Measurements from ENCODE around the gene NT5C3B. TPM values are rescaled to one million over a fixed set of nuclear protein-coding genes. Genes with fewer than 3 reads are reported as not detected.
A peak's percentile ranks its signal among the peaks of the same experiment; 100 is the strongest.

NT5C3B gene
- total RNA-seq, 1 donor from 2014 or later, result 102 TPM

DNA sequence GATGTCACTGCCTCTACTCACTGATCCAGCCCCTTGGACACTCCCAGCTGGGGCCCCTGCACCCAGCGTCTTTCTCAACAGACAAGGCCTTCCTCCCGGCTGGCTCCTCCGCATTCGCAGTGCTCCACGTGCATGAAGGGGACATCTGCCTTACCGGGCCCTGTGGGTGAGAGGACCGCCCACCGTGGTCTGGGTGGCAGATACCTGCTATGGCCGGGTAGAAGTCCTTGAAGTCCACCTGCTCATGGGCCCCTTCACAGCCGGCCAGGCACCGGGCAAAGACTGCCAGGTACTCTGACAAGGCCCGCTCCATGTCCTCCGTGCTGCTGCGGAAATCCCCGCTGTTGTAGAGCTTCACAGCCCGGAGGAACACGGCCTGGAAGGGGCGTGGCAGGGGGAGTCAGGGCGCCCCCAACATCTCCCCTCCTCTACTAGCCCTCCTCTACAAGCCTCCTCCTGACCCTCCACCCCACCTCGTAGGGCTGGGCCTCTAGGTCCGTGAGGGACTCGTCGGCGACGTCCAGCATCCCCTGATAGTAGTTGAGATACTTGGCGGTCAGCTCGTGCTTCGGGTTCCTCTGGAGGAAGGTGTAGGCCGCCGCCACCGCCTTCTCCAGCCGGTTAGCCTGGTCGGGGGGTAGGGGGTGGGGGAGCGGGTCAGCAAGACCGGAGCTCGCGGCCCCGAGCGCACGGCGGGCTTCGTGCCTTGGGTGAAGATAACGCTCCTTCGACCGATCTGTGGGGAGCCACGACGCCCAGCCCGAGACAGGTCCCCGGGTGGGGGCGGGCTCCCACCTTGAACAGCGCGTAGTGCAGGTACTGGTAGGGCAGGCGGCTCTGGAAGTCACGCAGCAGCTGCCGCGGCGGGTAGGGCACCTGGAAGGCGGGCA lies 25.1 kb downstream of the NT5C3B start:
- peak; percentile 15 for DNase-seq

DNA sequence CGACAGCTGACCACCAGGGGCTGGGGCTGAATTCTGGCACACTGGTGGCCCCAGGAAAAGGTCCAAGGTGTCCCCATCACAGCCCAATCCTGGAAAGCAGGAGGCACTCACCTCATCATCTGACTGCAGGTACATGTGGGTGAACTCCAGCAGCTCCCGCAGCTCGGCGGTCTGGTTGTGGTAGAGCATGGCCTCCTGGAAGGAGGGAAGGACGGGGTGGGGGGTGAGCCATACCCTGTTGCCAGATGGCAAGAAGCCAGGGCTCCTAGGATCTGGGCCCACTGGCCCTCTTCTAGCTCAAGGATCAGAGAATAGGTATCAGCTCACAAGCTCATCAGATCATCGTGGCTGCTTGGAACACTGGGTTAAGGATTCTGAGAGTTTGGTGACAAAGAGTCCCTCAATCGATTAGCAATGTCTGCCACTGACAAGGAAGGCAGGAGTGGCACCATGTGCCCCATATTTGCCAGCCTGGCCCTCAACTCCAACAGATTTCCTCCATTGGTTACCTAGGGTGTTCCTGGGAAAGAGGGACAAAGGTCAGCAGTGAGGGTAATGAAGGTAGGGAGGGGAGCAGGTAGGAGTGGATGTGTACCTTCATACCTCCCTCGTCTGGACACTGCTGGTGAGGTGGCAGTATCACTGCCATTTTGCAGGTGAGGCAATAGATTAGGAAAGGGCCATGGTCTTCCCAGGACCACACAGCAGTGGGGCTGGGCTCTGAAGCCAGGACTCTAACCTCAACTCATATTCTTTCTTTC lies 29.2 kb downstream of the NT5C3B start:
- no peak for DNase-seq

DNA sequence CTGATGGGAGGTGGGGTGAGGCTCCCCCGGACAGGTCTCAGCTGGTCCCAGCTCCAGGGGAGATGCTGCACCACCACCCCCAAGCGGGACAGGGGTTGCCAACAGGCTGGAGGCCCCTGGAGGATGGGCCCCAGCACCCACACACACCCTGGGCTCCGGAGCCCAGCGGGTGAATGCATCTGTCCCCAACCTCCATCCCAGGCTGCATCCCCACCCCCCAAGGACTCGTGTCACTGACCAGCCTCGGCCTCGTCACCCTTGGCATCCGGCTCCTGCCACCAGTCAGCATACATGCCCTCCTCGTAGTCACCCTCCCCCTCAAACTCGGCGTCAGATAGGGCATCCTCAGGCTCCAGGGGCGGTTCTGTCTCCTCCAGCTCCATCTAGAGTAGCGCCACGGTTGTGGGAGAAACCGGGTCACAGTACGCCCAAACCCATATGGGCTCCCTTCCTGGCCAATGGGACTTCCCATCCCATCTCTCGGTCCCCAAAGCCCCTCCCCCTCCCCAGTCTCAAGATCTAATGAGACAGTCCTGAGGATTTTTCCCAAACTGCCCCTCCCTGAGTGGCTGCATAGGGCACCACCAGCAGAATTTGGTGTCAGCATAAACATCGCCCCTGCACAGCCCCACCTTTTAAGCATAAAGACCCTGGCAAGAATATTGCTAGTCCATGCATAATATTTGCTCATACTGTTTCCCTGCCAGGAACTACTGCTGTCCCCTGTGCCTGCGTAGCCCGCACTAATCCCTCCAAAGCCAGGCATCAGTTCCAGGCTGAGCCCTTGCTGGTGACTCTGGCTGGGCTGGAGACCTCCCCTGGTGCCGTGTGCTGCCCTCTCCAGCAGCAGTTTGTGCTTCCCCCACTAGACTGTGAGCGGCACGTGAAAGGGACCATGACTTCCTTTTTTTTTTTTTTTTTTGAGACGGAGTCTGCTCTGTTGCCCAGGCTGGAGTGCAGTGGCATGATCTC lies 32.7 kb downstream of the NT5C3B start:
- no peak for DNase-seq

DNA sequence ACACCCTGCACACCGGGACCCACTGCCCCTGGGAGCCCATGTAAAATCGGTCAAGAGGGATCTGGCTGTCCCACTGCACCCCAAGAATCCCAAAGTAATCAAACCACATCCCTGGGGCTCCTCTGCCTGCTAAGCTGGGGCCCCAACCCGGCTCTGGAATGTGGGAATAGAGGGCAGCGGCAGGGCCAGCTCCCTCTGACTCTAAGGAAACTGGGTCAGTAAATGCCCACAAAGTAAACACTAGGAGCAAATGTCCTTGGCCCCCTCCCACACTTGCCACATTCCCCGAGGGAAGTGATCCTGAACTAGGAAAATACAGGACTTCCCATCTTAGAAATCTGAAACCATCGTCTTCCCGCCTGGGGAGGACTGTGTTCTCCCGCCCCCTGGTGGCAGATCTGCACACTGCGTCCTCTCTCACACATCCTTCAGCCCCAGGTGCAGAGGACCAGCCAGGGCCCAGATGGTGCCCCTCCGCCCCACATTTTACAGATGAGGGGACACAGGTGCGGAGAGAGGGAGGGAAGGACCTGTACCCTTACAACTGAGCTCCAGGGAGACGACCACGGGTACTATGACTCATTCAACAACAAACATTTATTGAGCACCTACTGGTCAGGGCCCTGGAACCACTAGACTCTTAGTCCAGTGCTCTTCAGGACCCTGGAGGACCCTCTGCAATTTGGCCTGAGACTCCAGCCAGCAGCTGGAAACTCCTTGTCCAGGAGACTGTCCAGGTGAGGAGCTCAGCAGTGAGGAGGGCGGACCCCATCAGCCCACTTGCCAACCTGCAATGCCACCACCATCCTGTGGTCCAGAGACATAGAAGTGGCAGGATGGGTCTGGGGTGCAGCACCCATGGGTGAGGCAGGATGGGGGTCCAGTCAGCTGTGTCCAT lies 34.4 kb downstream of the NT5C3B start:
- DNase-seq, result peak; percentile 89

DNA sequence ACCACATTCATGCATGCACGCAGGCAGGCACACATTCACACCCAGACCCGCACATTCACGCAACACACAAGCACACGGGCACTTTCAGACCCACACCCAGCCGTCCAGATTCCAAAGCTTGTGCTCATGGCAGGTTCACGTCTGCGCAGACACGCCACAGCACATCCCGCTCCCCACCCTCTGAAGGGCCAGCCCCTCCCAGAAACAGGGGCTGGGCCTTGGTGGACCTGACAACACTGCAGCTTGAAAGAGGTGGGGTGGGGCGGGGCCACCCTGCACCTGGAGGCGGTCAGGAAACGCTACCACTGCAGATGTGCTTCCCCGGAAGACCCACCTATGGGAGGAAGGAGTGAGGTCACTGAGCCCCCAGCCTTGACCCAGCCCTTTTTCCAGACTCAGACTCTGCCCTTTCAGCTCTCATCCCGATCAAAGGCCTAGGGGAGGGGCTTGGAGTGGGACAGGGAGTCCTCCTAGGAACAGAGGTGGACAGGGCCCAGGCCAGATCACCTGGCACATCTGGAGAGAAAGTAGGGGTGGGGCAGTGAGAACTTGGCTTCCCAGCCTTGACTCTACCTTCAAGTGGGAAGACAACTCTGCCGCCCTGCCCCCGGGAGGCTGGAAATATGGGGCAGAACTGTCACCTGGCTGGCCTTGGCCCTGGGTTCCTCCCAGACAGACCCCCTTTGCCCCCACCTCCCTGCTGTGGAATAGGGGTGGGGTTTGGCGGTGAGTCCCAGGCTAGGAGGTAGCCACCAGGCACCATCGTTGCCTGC lies 35.2 kb downstream of the NT5C3B start:
- peak; percentile 28 for DNase-seq

DNA sequence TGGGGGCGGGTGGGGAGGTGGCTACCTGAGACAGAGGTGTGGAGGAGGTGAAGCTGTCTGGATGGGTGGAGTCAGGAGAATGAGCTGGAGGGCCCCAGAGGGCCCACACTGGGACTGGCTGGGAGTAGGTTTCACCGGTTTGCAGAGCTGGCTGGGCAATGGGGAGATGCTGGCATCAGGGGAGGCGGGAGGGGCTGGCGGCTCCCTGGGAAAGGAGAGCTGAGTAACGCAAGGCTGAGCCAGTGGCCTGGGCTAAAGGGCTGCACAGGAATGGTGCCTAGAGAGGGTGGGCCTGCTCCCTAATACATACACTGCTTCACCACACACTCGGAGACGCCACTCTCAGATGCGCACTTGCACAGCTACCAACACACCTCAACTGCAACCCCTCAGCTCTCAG lies 36.7 kb downstream of the NT5C3B start:
- DNase-seq, result no peak

DNA sequence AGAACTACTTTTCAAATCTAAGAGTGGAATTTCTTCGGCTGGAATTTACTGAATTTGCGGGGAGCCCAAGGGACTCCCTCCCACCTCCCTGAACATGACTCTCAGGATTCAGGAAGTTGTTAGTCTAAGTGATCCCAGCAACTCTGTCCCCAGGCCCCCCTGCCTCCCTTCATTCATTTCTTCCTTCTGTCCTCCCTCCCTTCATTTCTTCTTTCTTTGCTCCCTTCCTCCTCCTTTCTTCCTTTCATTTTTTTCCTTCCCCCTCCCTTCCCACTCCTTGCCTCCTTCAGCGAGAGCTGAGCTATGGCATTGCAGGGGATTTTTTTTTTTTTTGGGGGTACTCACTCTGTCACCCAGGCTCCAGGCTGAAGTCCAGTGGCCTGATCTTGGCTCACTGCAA lies 38.7 kb downstream of the NT5C3B start:
- no peak for DNase-seq

DNA sequence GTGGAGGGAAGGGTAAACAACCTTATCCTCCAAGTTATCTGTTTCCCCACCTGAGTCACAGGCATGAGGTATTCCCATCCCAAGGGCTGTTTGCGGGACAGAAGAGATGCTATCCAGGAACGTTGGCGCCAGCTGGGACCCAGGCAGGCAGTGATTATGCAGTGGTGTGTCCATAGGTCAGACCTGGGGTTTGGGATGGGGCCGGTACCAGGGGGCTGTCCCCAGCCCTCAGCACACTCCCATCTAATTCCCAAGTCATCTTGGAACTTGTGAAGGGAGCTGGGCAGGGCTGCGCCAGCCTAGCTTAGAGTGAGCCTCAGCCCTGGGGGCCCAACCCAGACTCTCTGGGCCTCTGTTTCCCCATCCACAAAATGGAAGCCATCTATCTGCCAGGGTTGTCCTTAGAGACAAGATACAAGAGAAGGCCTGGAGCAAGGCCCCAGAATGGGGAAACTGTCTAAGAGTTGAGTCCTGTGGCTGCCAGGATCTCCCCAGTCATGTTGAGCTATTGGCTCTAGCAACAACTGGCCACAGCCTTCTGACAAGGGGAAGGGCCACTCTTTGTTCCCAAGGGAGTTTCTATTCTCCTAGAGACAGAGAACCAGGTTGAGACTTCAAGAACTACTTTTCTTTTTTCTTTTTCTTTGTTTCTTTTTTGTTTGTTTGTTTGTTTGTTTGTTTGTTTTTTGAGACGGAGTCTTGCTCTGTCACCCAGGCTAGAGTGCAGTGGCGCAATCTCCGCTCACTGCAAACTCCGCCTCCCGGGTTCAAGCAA lies 39.7 kb downstream of the NT5C3B start:
- no peak for DNase-seq

DNA sequence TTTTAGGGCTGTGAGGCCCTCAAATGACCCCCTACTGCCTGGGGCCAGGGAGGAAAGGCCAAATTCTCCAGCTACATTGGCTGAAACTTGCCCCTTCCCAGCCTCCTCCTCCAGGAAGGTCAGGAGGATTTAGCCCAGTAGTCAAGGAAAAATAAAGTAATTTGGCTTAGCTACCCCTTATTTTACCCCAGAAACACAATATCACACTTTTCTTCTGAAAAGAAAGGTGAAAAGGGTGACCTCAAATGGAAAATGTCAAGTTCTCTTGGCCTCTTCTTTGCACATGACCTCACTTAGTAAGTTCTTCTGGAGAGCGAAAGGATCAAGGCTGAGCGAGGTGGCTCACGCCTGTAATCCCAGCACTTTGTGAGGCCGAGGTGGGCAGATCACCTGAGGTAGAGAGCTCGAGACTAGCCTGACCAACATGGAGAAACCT lies 41.5 kb downstream of the NT5C3B start:
- DNase-seq, result no peak

DNA sequence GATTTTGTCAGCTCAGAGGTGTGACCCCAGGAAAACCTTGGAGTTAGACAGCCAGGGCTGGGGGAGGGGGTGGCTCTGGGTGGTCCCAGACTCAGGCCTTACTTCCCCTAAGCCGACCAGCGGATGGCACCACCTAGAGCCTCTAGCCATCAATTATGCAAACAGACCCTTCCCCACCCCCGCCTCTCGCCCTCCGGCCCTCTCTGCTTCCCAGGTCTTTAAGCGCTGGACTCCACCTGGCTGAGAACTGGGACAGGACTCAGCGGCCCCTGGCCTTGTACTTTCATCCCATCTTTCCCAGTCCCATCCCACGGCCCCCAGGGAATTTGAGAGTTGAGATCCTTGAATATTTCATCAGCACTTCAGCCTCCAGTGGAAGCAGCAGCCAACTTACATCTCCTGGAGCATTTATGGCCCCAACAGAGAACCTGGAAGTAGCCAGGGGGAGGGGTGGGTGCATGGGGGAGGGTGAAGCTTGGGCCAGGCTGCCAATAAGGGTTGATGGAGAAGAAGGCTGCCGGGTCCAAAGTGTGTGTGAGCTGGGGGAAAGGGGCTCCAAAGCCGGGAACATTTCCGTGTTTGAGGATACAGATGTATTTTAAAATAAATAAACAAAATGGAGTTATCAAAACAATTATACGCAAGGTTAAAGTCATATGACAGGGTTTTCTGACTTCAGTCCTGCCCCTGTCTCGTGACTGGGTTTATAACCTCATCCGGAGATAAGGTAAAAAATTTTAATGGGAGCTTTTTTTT lies 42.1 kb downstream of the NT5C3B start:
- DNase-seq, result peak; percentile 56

DNA sequence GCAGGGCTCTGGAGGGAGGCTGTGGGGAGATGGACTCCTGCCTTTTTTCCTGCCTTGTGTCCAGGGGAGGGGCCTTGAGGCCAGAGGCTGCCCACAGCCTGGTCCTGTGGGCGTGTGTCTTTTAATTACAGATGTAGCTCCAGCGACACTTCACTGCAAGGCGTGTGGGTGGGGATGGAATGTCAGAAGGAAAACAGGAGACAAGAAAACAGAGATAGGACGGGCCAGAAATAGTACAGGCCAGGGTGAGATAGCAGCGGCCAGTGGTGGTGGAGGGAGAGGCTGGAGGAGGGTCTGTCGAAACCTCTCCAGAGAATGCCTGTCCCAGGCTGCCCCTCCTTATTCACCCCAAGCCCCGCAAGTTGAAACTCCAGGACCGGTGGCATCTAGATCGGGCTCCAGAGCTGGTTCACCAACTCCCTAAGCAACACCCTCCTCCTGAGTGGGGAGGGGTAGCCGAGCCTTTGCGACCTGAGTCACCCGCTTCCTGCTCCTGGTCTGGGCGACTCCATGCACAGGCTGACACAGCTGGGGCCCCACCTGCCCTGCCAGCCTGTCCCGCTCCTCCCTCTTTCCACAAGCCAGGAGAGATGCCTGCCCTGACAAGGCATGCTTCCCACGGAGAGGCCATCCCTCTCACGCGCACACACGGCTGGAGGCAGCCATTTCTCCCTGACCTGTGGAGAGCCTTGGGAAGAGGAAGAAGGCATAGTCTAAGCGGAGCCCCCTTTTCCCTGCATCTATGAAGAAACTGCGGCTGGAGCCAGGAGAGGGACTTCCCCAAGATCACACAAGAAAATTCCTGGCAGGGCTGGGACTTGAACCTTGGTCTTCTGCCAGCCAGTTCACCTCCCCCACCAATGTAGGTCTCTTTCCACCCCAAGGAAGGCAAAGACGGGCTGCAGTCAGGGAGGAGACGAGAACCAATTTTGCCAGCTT lies 42.9 kb downstream of the NT5C3B start:
- DNase-seq, result peak; percentile 75

DNA sequence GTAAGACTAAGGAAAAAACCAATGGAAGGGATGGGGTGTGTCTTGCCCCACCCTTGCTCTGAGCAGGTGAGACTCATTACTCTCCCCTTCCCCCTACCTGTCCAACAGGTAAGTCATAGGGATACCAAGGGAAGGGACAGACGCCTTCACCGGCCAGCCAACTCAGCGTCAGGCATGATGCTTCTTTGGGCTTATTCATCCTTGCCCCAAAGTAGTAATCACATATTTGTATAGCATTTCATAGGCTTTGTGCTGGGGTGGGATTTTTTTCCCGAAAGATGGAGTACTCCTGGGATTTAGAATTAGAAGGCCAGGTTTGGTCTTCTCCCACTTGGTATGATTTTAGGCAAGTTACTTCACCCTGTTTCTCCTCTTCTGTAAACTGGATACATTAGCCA lies 49.0 kb downstream of the NT5C3B start:
- no peak for DNase-seq

DNA sequence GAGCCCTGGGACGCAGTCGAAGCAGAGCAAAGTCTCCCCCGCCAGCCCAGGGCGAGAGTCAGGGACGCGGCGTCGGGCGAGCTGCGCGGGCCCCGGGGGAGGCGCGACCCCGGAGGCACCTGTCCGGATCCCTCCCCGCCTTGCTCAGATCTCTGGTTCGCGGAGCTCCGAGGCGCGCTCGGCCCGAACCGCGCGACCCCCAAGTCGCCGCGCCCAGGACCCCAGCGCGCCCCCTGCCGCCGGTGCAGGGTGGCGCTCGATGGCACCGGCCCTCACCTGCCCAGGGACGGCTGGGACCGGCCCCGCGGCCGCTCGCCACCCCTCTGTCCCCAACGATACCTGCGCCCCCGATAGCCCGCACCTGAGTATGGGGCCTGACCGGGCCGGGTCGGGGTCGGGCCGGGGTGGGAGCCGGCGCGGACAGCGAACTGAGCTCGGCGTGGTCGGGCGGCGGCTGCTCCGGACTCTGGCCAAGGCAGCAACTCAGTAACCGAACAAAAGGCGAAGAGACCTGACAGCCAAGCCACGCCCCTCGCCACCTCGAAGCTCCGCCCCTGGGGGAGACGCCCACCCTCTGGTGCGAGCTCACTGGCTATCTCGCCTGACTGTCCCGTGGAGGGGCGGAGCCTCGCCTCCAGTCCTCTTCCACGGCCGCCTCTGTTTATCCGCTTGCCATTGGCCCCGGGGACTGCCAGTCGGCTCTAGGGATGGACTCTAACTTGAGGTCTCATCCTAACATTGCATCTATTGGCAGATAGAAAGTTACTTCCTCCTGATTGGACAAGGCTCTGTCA lies 49.6 kb downstream of the NT5C3B start, which contains the start of gene JUP:
JUP (minus strand) TSS at position 485 of the 794 bp plus-strand sequence. CDS start 14,857 bp downstream, outside the sequence.
- peak; percentile 100 for DNase-seq

DNA sequence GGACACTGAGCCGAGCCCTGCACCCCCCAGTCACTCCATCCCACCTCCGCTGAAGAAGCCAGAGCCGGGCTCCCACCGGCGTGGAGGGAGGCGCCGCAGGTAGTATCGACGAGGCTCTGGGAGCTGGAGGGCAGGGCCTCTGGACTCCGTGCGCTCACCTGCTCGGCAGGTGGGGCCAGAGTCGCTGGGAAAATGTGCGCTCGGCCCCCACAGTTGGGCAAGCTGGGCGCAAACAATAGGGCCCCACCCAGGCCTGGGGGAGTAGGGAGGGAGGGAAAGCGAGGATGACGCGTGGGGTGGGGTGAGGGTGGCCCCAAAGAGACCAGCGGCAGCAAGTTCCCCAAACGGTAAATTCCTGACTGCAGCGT lies 50.2 kb downstream of the NT5C3B start:
- DNase-seq, result no peak

DNA sequence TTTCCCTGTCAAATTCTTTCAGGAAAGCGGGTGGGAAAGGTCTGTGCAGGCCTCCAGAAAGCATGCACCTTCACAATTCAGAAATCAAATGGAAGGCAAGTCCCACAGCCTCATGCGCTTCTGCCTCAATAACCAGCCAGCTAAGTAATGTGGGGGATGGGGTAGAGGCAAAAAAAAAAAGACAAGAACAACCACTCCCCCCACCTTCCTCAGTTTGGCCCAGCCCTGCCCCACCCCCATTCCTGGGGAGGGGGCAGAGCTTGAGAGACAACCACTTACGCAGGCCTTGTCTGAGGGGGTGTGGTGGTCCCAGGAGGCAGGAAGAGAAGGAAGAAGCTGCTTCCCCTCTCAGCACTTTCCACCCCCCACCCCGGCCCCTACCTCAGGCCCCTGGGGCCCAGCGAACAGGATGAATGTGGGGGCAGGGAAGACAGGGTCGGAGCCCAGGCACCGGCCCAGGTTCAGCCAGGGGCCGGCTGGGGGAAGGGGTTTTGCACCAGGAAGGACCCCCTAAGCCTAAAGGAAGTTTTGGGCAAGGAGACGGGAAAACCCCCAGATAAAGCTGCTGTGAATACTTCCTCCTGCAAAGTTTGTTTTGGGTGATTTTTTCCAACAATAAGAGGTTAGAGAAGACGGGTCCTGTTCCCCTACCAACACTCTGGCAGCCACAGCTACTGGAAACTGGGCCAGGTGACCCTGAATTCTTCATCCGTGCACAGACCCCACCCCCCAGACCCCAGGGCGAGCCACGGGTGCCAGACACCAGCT lies 50.8 kb downstream of the NT5C3B start:
- DNase-seq, result peak; percentile 81

DNA sequence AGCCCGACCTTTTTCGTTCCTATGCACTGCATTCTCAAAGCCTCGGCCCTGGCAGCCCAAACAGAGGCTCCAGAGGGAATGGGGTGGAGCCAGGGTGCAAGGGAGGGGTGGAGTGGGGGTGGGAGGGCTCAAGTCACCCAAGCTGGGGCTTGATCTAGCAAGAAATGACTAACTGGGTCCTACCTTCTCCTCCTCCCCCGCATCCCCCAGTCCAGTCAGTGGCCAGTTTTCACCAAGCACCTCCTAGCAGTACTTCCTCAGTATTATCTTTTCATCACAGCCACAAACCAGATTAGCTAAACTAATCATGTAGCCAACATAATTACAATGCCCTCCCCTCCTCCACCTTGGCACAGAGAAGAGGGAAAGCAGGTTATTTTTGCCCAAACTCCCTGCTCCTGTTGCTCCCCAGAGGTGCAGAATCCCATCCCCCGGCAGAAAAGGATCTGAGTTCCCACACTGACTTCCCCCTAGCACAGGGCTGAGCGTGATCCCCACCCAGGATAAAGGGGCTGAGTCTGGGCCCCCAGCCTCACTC lies 51.8 kb downstream of the NT5C3B start:
- peak; percentile 82 for DNase-seq
